A549 (cell line): Measurements from ENCODE around the gene IPO8. TPM values are rescaled to one million over a fixed set of nuclear protein-coding genes. Genes with fewer than 3 reads are reported as not detected.
A peak's percentile ranks its signal among the peaks of the same experiment; 100 is the strongest.

Experiments
- ATAC-seq, 2 experiments: fragments of 200-7000 bp in 1 of 2; fragments of >200 bp in 1 of 2; cut with Nextera tagmentation in 1 of 2; cut with Tn5 transposase in 1 of 2; 3 replicates each; pipeline versions ENCODE4 v1.8.0 to v1.9.1; 2018 to 2020; ENCODE audit warnings: mild to moderate bottlenecking in 1 of 2, moderate library complexity in 1 of 2
- CTCF ChIA-PET: fragments of 300-600 bp; sonication (Branson Sonifier 250); formaldehyde crosslinking; extraction: SDS; loops from one replicate; lab custom pipeline; 2021; ENCODE audit warnings: antibody characterized with exemption, inconsistent platforms; lab: Yijun Ruan, JAX
- POLR2A ChIA-PET: fragments of 350-600 bp; formaldehyde crosslinking; extraction: SDS; loops from one replicate; lab custom pipeline; 2021; ENCODE audit warnings: antibody characterized with exemption, inconsistent platforms; lab: Yijun Ruan, JAX
- DNase-seq, 2 experiments: peaks; one replicate each; pipeline versions ENCODE4 v3.0.0 to v3.0.0-alpha.2; 2011 to 2016; ENCODE audit warnings: low read depth in 1 of 2, low spot score in 1 of 2
- FAIRE-seq: peaks from 2 replicates; lab custom pipeline; 2011; peaks lifted over from hg19 to GRCh38; lab: Jason Lieb, UNC
- H3K27ac ChIP-seq, 2 experiments: fragments of >200 bp; sonication (Bioruptor Twin); formaldehyde crosslinking; 3 replicates each; pipeline ENCODE4 v1.5.1; 2016 to 2017
- H3K4me1 ChIP-seq: fragments of >200 bp; sonication (Bioruptor Twin); formaldehyde crosslinking; 3 replicates; pipeline ENCODE4 v1.6.1; 2016
- H3K4me2 ChIP-seq: fragments of >200 bp; sonication (Bioruptor Twin); formaldehyde crosslinking; 3 replicates; pipeline ENCODE4 v1.6.1; 2016
- H3K4me3 ChIP-seq: fragments of >200 bp; sonication (Bioruptor Twin); formaldehyde crosslinking; 3 replicates; pipeline ENCODE4 v1.5.1; 2016
- H3K9me3 ChIP-seq: fragments of >200 bp; sonication (Bioruptor Twin); formaldehyde crosslinking; 3 replicates; pipeline ENCODE4 v1.6.1; 2016
- CHD4 ChIP-seq: fragments of 200-600 bp; sonication (generic); IDR thresholded peaks from 2 replicates; pipeline ENCODE4 v1.6.1; 2016; ENCODE audit warnings: antibody characterized with exemption, mild to moderate bottlenecking, borderline replicate concordance
- FOSB ChIP-seq: fragments of 250-450 bp; sonication (Bioruptor Pico); IDR thresholded peaks from 2 replicates; pipeline ENCODE4 v1.5.0; 2020; ENCODE audit warnings: mild to moderate bottlenecking, moderate library complexity
- HEYL ChIP-seq: fragments of 250-450 bp; sonication (Bioruptor Pico); IDR thresholded peaks from 2 replicates; pipeline ENCODE4 v1.8.0; 2021; ENCODE audit warnings: mild to moderate bottlenecking, moderate library complexity
- KDM5A ChIP-seq: fragments of 200-600 bp; sonication (generic); IDR thresholded peaks from 2 replicates; pipeline ENCODE4 v1.6.1; 2016; ENCODE audit warnings: antibody characterized with exemption, mild to moderate bottlenecking
- MYC ChIP-seq: IDR thresholded peaks from 2 replicates; pipeline ENCODE4 v1.6.1; 2012; ENCODE audit warnings: mild to moderate bottlenecking, inconsistent platforms, low read length, improper control_type of control experiment, borderline replicate concordance
- NFE2L2 ChIP-seq: fragments of 150-350 bp; conservative IDR thresholded peaks from 2 replicates; pipeline ENCODE4 v1.6.1; 2014; ENCODE audit warnings: low read length
- RAD21 ChIP-seq, 2 experiments: fragments of >200 bp in 1 of 2; sonication (Bioruptor Twin) in 1 of 2; formaldehyde crosslinking in 1 of 2; IDR thresholded peaks in 1 of 2; conservative IDR thresholded peaks in 1 of 2; 2 replicates in 1 of 2; 3 replicates in 1 of 2; pipeline ENCODE4 v1.6.1; 2012 to 2018; ENCODE audit warnings: inconsistent platforms in 1 of 2
- RARB ChIP-seq: fragments of 250-450 bp; sonication (Bioruptor Pico); IDR thresholded peaks from 2 replicates; pipeline ENCODE4 v1.8.0; 2021; ENCODE audit warnings: mild to moderate bottlenecking, moderate library complexity
- RFX5 ChIP-seq: fragments of 450-650 bp; IDR thresholded peaks from 2 replicates; pipeline ENCODE4 v1.7.1; 2014; ENCODE audit warnings: antibody characterized with exemption, mild to moderate bottlenecking, moderate library complexity
- RNF2 ChIP-seq: fragments of 200-600 bp; sonication (generic); IDR thresholded peaks from 2 replicates; pipeline ENCODE4 v1.6.1; 2016; ENCODE audit warnings: low read depth, mild to moderate bottlenecking, antibody characterized with exemption, moderate library complexity, borderline replicate concordance
- SMC3 ChIP-seq: fragments of >200 bp; sonication (Bioruptor Twin); formaldehyde crosslinking; IDR thresholded peaks from 3 replicates; pipeline ENCODE4 v1.6.1; 2018; ENCODE audit warnings: inconsistent platforms
- TFCP2L1 ChIP-seq: fragments of 250-450 bp; sonication (Bioruptor Pico); IDR thresholded peaks from 2 replicates; pipeline ENCODE4 v1.5.0; 2021; ENCODE audit warnings: mild to moderate bottlenecking
- TP53 ChIP-seq: fragments of 250-450 bp; sonication (Bioruptor Pico); IDR thresholded peaks from 2 replicates; pipeline ENCODE4 v1.5.0; 2021; ENCODE audit warnings: mild to moderate bottlenecking, moderate library complexity
- WGBS: methylation state at CpG from one replicate; pipeline ENCODE4 v1.1.6; 2017; ENCODE audit errors: missing lambda C conversion rate; 5-methylcytosine and 5-hydroxymethylcytosine counted together
- polyA plus RNA-seq, 4 experiments: library from polyadenylated mRNA; depleted of rRNA in 3 of 4; stranded (reverse); fragments of >200 nt; fragmentation: RNase III in 1 of 4; extraction: RNeasy Plus Mini Kit Qiagen cat#74134 plus additional on column Dnase treatment in 1 of 4; gene quantifications; 2 replicates in 3 of 4; 3 replicates in 1 of 4; pipeline ENCODE4 v1.2.3, GENCODE V29; 2011 to 2017
- TF ChIP-seq, protein P1 (sequence below): fragments of 250-450 bp; sonication (Bioruptor Pico); IDR thresholded peaks from 2 replicates; pipeline ENCODE4 v1.5.0; 2021; ENCODE audit warnings: mild to moderate bottlenecking, moderate library complexity, borderline replicate concordance
- TF ChIP-seq, protein P2 (sequence below): fragments of 150-350 bp; IDR thresholded peaks from 2 replicates; pipeline ENCODE4 v1.6.1; 2014; ENCODE audit warnings: low read depth, mild to moderate bottlenecking, low read length
- TF ChIP-seq, protein P3 (sequence below): IDR thresholded peaks from 2 replicates; pipeline ENCODE4 v1.6.1; 2012; ENCODE audit warnings: low read depth, borderline replicate concordance
- TF ChIP-seq, protein P4 (sequence below): fragments of 250-450 bp; sonication (Bioruptor Pico); IDR thresholded peaks from 2 replicates; pipeline ENCODE4 v1.5.0; 2020; ENCODE audit warnings: low read depth, mild to moderate bottlenecking, moderate library complexity
- TF ChIP-seq, protein P5 (sequence below): fragments of >200 bp; sonication (Bioruptor Twin); formaldehyde crosslinking; IDR thresholded peaks from 3 replicates; pipeline ENCODE4 v1.5.1; 2016
- TF ChIP-seq, protein P6 (sequence below): fragments of 450-650 bp; IDR thresholded peaks from 2 replicates; pipeline ENCODE4 v1.6.1; 2014; ENCODE audit warnings: antibody characterized with exemption

Gene IPO8
- polyA plus RNA-seq, 2 of the 4 experiments (the other 2 are of a cell fraction) = 23.1 to 31.8 TPM

DNA sequence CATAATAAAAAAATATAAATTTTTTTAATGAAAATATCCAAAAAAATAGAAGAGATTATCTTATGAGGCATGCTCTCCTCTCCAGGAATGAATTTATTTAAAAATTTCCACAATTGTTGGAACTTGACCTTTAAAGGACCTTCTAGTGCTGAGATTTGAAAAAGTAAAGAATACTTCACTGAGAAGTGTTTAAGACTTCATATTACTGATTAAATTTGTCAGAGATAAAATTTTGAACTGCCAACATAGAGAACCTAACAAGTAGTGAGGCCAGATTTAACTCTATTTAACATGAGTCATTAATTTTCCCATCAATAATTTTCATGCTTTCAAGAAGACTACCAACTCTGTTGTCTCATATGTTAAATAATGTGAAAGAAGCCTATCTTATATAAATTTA lies 44.6 kb upstream of the IPO8 start:
- H3K4me3 ChIP-seq = no peak overlapping the region
- ATAC-seq (no peak), FAIRE-seq (no peak), DNase-seq (no peak)
- H3K4me2 ChIP-seq = no peak overlapping the region
- no peak overlapping the region for H3K27ac ChIP-seq
- TF ChIP-seq KDM5A (no peak), NFE2L2 (no peak)
- no peaks in the 10 kb centered on the region for H3K9me3 ChIP-seq
- H3K4me1 ChIP-seq = 0 out of 3 replicates have a peak, but pooled peaks cover 3% of the 10 kb centered on the region
- ChIA-PET CTCF (interaction anchor here (0.6 kb wide), 1 partner anchor 1131 kb away, joined by 3 read pairs; no protein-coding TSS in a partner anchor), POLR2A (interaction anchor here (0.6 kb wide), 1 partner anchor 66 kb away, joined by 4 read pairs; no protein-coding TSS in a partner anchor)

DNA sequence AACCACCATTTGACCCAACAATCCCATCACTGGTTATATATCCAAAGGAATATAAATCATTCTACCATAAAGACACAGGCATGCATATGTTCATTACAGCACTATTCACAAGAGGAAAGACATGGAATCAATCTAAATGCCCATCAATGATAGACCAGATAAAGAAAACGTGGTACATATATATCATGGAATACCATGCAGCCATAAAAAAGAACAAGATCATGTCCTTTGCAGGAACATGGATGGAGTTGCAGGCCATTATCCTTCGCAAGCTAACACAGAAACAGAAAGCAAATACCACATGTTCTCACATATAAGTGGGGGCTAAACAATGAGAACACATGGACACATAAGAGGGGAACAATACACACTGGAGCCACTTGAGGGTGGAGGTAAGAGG lies 43.4 kb upstream of the IPO8 start:
- TF ChIP-seq RARB (CRISPR knock-in tag) (no peak), MYC (no peak), RNF2 (no peak), SMC3 (no peak), TFCP2L1 (CRISPR knock-in tag) (no peak), FOSB (CRISPR knock-in tag) (no peak), CHD4 (no peak), TP53 (no peak)
- TF ChIP-seq, protein P1, sequence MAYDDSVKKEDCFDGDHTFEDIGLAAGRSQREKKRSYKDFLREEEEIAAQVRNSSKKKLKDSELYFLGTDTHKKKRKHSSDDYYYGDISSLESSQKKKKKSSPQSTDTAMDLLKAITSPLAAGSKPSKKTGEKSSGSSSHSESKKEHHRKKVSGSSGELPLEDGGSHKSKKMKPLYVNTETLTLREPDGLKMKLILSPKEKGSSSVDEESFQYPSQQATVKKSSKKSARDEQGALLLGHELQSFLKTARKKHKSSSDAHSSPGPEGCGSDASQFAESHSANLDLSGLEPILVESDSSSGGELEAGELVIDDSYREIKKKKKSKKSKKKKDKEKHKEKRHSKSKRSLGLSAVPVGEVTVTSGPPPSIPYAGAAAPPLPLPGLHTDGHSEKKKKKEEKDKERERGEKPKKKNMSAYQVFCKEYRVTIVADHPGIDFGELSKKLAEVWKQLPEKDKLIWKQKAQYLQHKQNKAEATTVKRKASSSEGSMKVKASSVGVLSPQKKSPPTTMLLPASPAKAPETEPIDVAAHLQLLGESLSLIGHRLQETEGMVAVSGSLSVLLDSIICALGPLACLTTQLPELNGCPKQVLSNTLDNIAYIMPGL (CRISPR knock-in tag) = no peak
- TF ChIP-seq, protein P2, sequence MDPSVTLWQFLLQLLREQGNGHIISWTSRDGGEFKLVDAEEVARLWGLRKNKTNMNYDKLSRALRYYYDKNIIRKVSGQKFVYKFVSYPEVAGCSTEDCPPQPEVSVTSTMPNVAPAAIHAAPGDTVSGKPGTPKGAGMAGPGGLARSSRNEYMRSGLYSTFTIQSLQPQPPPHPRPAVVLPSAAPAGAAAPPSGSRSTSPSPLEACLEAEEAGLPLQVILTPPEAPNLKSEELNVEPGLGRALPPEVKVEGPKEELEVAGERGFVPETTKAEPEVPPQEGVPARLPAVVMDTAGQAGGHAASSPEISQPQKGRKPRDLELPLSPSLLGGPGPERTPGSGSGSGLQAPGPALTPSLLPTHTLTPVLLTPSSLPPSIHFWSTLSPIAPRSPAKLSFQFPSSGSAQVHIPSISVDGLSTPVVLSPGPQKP = no peak
- TF ChIP-seq, protein P3, sequence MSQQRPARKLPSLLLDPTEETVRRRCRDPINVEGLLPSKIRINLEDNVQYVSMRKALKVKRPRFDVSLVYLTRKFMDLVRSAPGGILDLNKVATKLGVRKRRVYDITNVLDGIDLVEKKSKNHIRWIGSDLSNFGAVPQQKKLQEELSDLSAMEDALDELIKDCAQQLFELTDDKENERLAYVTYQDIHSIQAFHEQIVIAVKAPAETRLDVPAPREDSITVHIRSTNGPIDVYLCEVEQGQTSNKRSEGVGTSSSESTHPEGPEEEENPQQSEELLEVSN = no peak
- TF ChIP-seq, protein P4, sequence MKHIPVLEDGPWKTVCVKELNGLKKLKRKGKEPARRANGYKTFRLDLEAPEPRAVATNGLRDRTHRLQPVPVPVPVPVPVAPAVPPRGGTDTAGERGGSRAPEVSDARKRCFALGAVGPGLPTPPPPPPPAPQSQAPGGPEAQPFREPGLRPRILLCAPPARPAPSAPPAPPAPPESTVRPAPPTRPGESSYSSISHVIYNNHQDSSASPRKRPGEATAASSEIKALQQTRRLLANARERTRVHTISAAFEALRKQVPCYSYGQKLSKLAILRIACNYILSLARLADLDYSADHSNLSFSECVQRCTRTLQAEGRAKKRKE = no peak
- 89% methylated on average over 2 of the region's 2 CpGs for WGBS
- CTCF ChIA-PET = interaction anchor here (0.8 kb wide), 1 partner anchor 19 kb away, joined by 3 read pairs; no protein-coding TSS in a partner anchor
- H3K4me1 ChIP-seq = 0 out of 3 replicates have a peak, but pooled peaks cover 3% of the 10 kb centered on the region
- FAIRE-seq (peak; percentile 23), DNase-seq (no peak), ATAC-seq (no peak)
- POLR2A ChIA-PET = no interaction called here
- H3K4me2 ChIP-seq = no peak overlapping the region
- H3K4me3 ChIP-seq = no peak overlapping the region
- no peak overlapping the region for H3K27ac ChIP-seq
- H3K9me3 ChIP-seq = no peaks in the 10 kb centered on the region

DNA sequence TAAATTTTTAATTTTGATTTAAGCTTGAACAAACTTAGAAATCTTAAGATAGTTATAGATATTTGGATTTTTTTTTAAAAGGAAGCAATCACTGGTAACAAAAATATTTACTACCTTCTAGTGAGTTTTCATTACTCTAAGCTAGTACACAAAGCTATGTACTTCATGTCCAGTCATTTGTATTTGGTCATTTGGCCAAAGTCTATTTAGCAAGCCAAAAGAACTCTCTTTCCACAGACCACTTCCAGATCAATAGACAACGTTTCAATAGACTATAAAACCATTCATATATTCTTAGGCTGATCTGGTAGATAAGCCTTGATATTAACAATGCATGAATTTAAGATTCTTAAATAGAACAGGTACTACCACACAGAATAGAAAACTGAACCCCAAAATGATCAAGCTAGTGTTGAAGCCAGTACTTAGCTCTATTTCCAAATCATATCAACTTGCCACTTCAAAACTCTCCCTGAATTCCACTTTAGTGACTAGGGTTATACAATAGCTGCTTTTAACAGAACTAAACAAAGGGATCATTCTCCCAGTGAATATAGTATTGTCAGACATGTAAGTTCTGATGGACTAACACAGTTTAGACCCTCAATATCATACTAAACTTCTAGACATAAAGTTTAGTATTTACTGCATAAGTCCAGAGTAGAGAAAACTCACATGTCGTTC lies 37.4 kb upstream of the IPO8 start:
- 85% methylated on average over 2 of the region's 2 CpGs for WGBS
- Histone ChIP-seq H3K9me3 (no peaks in the 10 kb centered on the region), H3K27ac (no peak overlapping the region), H3K4me2 (no peak overlapping the region), H3K4me1 (no peaks in the 10 kb centered on the region), H3K4me3 (no peak overlapping the region)
- FAIRE-seq (no peak), ATAC-seq (no peak), DNase-seq (no peak)
- TF ChIP-seq RAD21 (conservative IDR thresholded peaks at IDR 0.05 in 1 of 2, IDR thresholded peaks at IDR 0.05 in 1 of 2) (no peak), RFX5 (no peak), HEYL (CRISPR knock-in tag) (no peak)
- TF ChIP-seq, protein P5, sequence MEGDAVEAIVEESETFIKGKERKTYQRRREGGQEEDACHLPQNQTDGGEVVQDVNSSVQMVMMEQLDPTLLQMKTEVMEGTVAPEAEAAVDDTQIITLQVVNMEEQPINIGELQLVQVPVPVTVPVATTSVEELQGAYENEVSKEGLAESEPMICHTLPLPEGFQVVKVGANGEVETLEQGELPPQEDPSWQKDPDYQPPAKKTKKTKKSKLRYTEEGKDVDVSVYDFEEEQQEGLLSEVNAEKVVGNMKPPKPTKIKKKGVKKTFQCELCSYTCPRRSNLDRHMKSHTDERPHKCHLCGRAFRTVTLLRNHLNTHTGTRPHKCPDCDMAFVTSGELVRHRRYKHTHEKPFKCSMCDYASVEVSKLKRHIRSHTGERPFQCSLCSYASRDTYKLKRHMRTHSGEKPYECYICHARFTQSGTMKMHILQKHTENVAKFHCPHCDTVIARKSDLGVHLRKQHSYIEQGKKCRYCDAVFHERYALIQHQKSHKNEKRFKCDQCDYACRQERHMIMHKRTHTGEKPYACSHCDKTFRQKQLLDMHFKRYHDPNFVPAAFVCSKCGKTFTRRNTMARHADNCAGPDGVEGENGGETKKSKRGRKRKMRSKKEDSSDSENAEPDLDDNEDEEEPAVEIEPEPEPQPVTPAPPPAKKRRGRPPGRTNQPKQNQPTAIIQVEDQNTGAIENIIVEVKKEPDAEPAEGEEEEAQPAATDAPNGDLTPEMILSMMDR = no peak
- TF ChIP-seq, protein P6, sequence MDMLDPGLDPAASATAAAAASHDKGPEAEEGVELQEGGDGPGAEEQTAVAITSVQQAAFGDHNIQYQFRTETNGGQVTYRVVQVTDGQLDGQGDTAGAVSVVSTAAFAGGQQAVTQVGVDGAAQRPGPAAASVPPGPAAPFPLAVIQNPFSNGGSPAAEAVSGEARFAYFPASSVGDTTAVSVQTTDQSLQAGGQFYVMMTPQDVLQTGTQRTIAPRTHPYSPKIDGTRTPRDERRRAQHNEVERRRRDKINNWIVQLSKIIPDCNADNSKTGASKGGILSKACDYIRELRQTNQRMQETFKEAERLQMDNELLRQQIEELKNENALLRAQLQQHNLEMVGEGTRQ = no peak
- ChIA-PET POLR2A (interaction anchor here (0.6 kb wide), 1 partner anchor 22 kb away, joined by 3 read pairs; the partner anchor contains the start of gene CAPRIN2), CTCF (interaction anchor here (0.6 to 1.3 kb wide), 5 partner anchors 10 to 642 kb away, joined by 3 to 6 read pairs (median 3); partner anchors contain the start of gene CAPRIN2)
